Prostate gland (tissue), 2 donors: ENCODE results near the gene NDUFS6.

ENCODE experiments used
- CTCF ChIP-seq, 4 experiments: fragments of 200-600 bp in 2 of 4; fragments of 450-650 bp in 2 of 4; sonication (generic) in 2 of 4; IDR thresholded peaks; 1 replicate in 3 of 4; 2 replicates in 1 of 4; pipeline ENCODE4 v1.5.1; 2016 to 2019; ENCODE audit warnings: antibody characterized with exemption in 4 of 4, mild to moderate bottlenecking in 2 of 4, moderate library complexity in 2 of 4
- POLR2A ChIP-seq: fragments of 450-650 bp; IDR thresholded peaks from one replicate; pipeline ENCODE4 v1.6.1; 2016; ENCODE audit warnings: antibody characterized with exemption, mild to moderate bottlenecking

- no peak for TF ChIP-seq CTCF (IDR thresholded peaks at IDR 0.05)
- TF ChIP-seq POLR2A: no peak
These were observed 38.9 kb upstream of the NDUFS6 start for GRCh38 chr5:1762121-1762882.
